ENCODE results near the gene COMMD6. TPM values are rescaled to one million over a fixed set of nuclear protein-coding genes. Genes with fewer than 3 reads are reported as not detected.

Gene COMMD6
- total RNA-seq, 1 donor from 2014 or later, result 172 TPM

- Mint-ChIP-seq H3K9me3 (ENCODE audit: low read depth) (peaks cover 10% of the 10 kb centered on the region), H3K4me1 (ENCODE audit: low read depth) (no peaks in the 10 kb centered on the region), H3K4me3 (ENCODE audit: low read depth) (no peak overlapping the region), H3K27ac (no peak overlapping the region), H3K27me3 (no peaks in the 10 kb centered on the region), H3K36me3 (ENCODE audit: insufficient read depth) (peaks cover 12% of the 10 kb centered on the region)
- TF ChIP-seq CTCF (IDR thresholded peaks at IDR 0.05; ENCODE audit: unreplicated experiment), result no peak
- no peak for DNase-seq (ENCODE audit: low spot score, unreplicated experiment)
Measured at GRCh38 chr13:75521956-75522355, 15.7 kb downstream of the COMMD6 start.

GRCh38 chr13:75518439-75519088 lies 19.1 kb downstream of the COMMD6 start:
- TF ChIP-seq CTCF (IDR thresholded peaks at IDR 0.05; ENCODE audit: unreplicated experiment), result no peak
- Mint-ChIP-seq H3K27me3 (no peaks in the 10 kb centered on the region), H3K4me1 (ENCODE audit: low read depth) (no peaks in the 10 kb centered on the region), H3K36me3 (ENCODE audit: insufficient read depth) (no peaks in the 10 kb centered on the region), H3K27ac (no peak overlapping the region), H3K9me3 (ENCODE audit: low read depth) (peaks cover 10% of the 10 kb centered on the region), H3K4me3 (ENCODE audit: low read depth) (no peak overlapping the region)
- DNase-seq (ENCODE audit: low spot score, unreplicated experiment), result no peak

- no peaks in the 10 kb centered on the region for H3K36me3 Mint-ChIP-seq (ENCODE audit: insufficient read depth)
- no peak overlapping the region for H3K4me3 Mint-ChIP-seq (ENCODE audit: low read depth)
Measured at GRCh38 chr13:75514080-75514995, 23.3 kb downstream of the COMMD6 start.

GRCh38 chr13:75513271-75513670 lies 24.4 kb downstream of the COMMD6 start:
- Mint-ChIP-seq H3K9me3 (ENCODE audit: low read depth) (no peaks in the 10 kb centered on the region), H3K27ac (no peak overlapping the region), H3K27me3 (no peaks in the 10 kb centered on the region), H3K4me3 (ENCODE audit: low read depth) (no peak overlapping the region), H3K36me3 (ENCODE audit: insufficient read depth) (no peaks in the 10 kb centered on the region), H3K4me1 (ENCODE audit: low read depth) (no peaks in the 10 kb centered on the region)
- no peak for TF ChIP-seq CTCF (IDR thresholded peaks at IDR 0.05; ENCODE audit: unreplicated experiment)
- no peak for DNase-seq (ENCODE audit: low spot score, unreplicated experiment)

More at GRCh38 chr13:75514080-75514995, 23.3 kb downstream of the COMMD6 start:
- Mint-ChIP-seq H3K27me3 (no peaks in the 10 kb centered on the region), H3K9me3 (ENCODE audit: low read depth) (peaks cover 3% of the 10 kb centered on the region), H3K27ac (no peak overlapping the region), H3K4me1 (ENCODE audit: low read depth) (no peaks in the 10 kb centered on the region)
- no peak for DNase-seq (ENCODE audit: low spot score, unreplicated experiment)
- TF ChIP-seq CTCF (IDR thresholded peaks at IDR 0.05; ENCODE audit: unreplicated experiment), result no peak

GRCh38 chr13:75512253-75512652 lies 25.4 kb downstream of the COMMD6 start:
- Mint-ChIP-seq H3K27ac (no peak overlapping the region), H3K4me1 (ENCODE audit: low read depth) (no peaks in the 10 kb centered on the region), H3K4me3 (ENCODE audit: low read depth) (no peak overlapping the region), H3K36me3 (ENCODE audit: insufficient read depth) (no peaks in the 10 kb centered on the region), H3K9me3 (ENCODE audit: low read depth) (no peaks in the 10 kb centered on the region), H3K27me3 (no peaks in the 10 kb centered on the region)
- no peak for TF ChIP-seq CTCF (IDR thresholded peaks at IDR 0.05; ENCODE audit: unreplicated experiment)
- DNase-seq (ENCODE audit: low spot score, unreplicated experiment), result no peak

All from progenitor cell of endocrine pancreas (in vitro differentiated cells).